Left ventricle myocardium superior (tissue), 1 donor: ENCODE data around the gene UST. TPM values are rescaled to one million over a fixed set of nuclear protein-coding genes. Genes with fewer than 3 reads are reported as not detected.
"Not testable (repeated sequence)": the region's sequence is repeated elsewhere in the genome, so short reads cannot be mapped to it uniquely, and the experiment has no call there.

ENCODE experiments used
- ATAC-seq: fragments of 200-7000 bp; cut with Tn5 transposase; one replicate; pipeline ENCODE4 v1.9.1; 2020; ENCODE audit warnings: mild to moderate bottlenecking, moderate library complexity
- DNase-seq: peaks from one replicate; pipeline ENCODE4 v3.0.0-alpha.2; 2020
- intact Hi-C: fragments of 100-400 bp; cut with micrococcal nuclease; formaldehyde crosslinking; loops from one replicate; pipeline ENCODE4 v1.11.0; 2022
- total RNA-seq: library from RNA; stranded (reverse); fragmentation: NEBNext Ultra II Directional; extraction: Animal tissue kit (Norgen Biotek cat#: 25700); gene quantifications from one replicate; pipeline ENCODE4 v1.2.1, GENCODE V29; 2021
- donor health status: DM: no; HTN: yes; CAD: no; lungs with severe emphysema.

UST gene
- total RNA-seq, 1 donor from 2014 or later, result 3.4 TPM

DNA sequence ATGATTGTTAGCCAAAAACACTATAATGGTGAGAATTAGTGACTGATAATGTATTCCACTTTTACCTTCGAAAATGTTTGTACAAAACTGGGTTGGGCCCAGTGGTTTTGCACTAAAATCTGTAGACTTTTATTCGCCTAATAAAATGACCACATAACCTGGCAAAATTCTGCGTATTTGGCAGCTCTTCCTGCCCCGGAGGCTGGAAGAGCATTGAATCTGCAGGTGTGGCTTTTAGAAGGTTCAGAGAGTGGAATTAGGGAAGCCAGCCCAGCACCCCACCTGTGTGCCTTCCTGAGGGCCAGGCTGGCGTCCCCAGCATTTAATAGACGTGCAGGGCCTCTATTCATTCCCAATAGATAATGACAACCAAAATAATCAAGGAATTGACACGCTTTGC, 256.7 kb downstream of the UST start:
- intact Hi-C loops, result no loop called here
- no peak for DNase-seq
- no peak for ATAC-seq

DNA sequence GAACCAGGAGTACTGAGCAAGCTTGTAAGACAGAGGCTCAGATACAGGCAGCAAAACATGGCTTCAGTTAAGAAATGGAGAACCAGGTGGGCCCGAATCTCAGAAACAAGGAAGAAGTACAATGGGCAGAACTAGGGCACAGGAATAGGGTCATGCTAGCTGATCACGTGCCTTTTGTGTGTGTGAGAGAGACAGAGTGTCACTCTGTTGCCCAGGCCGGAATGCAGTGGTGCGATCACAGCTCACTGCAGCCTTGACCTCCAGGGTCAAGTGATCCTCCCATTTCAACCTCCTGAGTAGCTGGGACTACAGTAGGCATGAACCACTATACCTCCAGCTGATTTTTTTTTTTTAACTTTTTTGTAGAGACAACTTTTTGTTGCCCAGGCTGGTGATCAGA, 257.8 kb downstream of the UST start:
- intact Hi-C loops, result no loop called here
- no peak for ATAC-seq
- DNase-seq, result no peak

DNA sequence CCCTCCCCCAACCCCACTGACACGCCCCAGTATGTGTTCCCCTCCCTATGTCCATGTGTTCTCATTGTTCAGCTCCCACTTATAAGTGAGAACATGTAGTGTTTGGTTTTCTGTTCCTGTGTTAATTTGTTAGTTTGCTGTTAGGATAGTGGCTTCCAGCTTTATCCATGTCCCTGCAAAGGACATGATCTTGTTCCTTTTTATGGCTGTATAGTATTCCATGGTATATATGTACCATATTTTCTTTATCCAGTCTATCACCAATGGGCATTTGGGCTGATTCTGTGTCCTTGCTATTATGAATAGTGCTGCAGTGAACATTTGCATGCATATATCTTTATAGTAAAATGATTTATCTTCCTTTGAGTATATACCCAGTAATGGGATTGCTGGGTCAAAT, 259.4 kb downstream of the UST start:
- DNase-seq, intact Hi-C loops, ATAC-seq: not testable (repeated sequence)

DNA sequence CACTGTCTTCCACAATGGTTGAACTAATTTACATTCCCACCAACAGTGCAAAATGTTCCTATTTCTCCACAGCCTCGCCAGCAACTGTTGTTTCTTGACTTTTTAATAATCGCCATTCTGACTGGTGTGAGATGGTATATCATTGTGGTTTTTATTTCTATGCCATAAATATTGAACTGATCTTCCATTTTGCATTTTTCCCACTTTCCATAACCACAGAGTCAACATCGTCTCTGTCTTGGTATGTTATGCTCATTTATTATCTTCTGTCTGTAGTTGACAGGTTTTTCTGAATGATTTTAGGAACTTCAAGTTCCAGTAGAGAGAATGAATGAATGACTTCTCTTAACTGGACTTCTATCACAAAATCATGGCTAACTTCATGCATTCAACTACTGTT, 259.8 kb downstream of the UST start:
- intact Hi-C loops, result no loop called here
- DNase-seq (no peak), ATAC-seq (no peak)

DNA sequence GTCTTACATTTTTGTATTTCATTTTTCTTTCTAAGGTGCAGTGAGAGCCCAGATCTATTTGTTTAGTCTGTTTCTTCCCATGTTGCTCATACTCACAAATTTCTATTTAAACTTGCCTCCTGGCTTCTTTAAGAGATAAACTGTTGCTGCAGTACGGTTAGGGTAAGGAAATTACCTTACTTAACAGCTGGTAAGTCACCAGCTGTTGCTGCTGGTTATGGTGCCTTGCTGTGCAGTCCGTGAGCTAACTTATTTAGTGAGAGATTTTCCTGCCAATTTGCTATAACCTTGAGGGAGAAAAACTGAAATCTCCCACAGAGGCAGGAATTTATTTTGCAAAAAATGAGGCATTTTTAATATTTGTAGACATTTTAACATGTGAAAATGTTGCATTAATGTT, 261.0 kb downstream of the UST start:
- DNase-seq, result no peak

DNA sequence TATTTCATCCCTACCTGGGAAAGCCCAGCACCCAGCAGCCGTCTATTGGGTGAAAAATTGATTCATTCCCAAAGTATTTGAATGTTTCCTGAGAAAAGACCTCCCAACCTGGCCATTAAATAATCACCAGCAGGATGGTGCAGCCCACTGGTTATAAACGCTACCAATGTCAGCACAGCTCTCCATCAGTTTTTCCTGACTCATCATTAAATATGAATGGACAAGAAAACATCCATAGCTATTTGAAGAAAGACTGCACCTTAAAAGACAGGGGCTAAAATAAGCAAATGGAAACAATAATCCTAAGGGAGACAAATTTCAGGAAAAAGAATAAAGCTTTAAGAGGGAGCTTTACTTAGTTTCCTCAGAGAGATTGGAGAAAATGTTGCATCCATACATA, 261.9 kb downstream of the UST start:
- intact Hi-C loops, result no loop called here
- DNase-seq (no peak), ATAC-seq (no peak)

More for the DNA sequence above, 261.0 kb downstream of the UST start:
- intact Hi-C loops, result no loop called here
- ATAC-seq, result no peak

DNA sequence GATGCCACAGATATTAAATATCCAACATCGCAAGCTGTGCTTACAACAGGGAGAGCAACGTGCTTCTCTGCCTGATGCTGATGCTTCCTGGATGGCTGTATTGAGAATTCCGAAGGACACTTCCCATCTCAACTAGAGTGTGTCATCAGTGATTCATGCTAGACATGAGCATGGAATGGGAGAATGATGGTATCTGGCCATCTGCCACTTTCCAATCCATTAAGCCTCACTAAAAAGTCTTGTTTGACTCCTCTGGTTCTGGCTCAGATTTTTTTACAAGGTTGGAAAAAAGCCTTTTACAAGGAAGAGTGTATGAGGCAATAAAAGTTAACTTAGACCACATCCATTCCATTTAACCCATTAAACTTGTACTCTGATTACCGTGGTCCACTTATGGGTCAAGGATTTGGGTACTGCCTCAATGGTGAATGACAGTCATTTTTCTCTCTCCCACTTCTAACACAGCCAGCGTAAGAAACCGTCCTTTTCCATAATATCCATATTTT, 265.3 kb downstream of the UST start:
- intact Hi-C loops, result no loop called here
- DNase-seq (no peak), ATAC-seq (no peak)

DNA sequence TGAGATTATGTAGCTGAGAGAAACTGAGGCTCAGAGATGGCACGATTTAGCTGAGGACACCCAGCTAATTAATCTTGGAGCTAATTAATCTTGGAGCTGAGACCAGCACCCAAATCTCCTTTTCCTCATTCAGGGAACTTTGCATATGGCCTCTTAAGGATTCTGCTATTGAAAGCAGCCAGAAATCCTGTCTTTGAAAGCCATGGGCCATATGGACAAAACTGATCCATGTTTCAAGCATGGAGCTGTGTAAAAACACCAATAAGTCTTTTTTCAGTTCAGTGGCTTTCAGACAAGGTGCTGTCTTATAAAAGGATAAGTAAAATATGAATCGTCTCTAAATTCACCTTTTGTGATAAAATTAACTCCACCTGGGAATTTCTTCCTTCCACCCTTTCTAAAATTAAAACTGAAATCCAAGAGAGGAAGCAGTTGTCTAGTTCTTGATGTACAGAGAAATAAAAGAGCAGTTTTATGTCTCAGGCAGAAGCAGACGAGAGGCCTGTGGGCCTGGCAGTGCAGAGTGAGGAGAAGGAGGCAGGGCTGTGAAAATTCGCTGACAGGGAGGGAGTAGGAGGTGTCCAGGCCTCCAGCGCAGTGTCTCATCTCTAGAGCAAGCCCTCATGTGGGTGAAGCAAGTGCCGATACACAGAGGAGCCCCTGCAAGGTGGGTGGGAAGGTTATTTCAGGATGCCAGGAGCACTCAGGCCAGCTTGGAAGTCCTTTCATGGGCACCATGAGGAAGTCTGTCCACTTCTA, 266.9 kb downstream of the UST start:
- DNase-seq (no peak), ATAC-seq (peak; percentile 38)
- intact Hi-C loops, result no loop called here

DNA sequence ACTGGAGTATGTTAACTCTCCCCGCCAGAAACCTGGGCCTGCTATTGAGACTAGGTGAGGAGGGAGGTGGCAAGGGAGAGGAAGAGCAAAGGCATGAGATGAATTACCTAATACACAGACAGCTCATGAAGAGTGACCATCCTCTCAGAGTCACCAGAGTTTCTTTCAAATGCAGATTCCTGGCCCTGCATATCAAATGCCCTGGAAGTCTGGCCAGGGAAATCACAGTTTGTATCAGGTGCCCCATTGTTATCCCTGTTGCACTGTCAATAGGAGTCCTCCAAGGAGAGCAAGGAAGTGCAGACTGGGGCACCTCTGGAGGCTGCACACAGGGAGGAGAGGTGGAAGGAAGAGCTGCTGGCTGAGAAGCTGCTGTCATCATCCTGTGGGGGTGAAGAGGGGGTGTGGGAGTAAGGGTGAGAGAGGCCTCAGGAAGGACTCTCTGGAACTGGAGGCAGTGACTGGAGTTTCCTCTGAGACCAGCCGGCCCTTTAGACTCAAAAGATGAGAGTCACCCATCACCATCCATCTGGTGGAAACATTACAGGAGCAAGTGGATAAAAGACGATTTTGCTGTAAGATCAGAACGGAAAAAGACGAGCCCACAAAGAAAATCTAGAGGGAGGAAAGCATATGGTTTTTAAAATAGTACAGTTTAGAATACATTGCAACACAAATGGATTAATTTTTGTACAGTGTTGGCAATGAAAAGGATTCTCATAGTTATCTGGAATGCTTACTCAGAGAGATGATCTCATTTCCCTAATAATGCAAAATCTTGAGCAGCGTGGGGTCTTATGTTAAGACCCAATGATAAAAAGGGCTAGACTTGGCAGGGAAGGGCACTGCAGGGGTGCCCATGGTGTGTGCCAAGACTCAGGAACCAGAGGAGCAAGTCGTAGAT, 268.1 kb downstream of the UST start:
- DNase-seq, result no peak
- ATAC-seq, result no peak
- intact Hi-C loops, result no loop called here

DNA sequence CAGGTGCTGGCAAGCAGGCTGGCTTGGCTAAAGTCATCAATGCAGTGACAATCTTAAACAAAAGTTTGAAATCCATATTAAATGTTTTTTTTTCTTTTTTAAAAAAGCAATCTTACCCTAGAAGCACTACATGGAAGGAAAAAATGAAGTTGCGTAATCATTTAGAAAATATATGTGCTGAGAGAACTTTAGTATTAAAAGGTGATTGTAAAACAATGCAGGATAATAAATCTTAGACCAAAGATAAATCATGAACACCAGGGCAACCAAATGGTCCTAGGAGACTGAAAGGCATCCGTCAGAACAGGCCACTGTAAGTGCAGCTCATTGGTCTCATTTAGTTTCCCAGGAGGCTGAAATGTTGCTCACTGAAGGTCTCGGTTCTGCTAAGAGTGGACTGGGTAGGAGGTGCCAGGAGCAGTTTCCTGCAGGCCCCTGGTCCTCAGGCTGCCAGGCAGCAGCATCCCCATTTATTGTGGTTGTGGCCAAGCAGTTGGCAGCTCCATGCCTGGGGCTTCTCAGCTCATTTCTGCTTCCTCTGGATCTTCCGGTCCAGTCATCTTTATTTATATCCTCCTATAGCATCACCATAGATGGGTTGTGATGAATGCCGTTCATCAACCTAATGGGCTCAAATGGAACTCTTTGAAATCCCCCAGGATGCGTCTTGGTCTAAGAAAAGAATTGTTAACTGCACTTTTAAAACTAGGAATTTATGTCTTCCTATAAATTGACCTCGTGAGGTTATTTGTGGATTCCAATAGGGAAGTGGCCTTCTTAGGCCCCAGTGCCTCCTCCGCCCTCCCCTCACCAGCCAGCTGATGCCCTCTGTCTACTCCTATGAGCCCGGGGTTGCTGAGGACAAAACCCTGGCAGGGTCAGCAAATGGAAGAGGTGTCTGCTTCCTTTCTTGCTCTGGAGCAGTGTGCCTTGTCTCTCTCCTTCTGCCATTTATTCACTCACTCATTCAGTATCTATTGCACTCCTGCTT, 269.0 kb downstream of the UST start:
- DNase-seq, result no peak
- no peak for ATAC-seq
- intact Hi-C loops, result no loop called here

DNA sequence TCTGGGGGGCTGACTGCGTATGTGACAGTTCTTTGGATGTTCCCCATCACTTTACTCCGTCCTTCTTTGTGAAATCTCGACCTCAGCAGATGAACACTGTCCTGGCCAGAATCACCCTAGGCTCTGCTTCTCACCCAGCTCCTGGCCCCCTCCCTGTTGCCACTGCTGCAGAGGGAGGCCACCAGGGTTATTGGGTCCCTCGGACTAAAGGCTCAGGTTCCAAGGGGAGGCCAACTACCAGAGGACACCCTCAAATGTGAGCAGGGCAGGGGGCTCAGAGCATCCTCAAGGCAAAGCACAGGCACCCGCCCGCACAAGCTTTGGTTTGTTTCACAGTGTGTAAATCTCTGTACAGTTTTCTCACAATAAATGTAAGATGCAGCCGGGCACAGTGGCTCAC, 269.9 kb downstream of the UST start:
- no peak for ATAC-seq
- intact Hi-C loops, result no loop called here
- DNase-seq, result no peak

DNA sequence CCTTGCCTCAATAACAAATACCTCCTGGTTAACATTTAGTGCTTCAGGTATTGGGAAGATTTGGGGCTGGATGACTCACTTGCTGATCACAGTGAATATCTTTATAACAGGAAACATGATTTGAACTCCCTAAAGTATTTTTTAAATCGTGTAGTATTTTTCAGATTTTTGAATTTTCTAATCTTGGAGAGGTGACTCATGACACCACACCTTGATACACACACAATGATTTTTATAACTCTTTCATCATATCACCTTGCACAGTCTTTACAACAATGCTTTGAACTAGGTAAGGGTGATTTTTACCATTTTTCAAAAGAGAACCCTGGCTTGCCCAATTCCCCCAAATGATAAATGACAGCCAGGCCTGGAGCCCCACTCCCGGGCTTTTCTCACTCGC, 273.5 kb downstream of the UST start:
- DNase-seq, result no peak
- ATAC-seq, result no peak
- intact Hi-C loops, result no loop called here

DNA sequence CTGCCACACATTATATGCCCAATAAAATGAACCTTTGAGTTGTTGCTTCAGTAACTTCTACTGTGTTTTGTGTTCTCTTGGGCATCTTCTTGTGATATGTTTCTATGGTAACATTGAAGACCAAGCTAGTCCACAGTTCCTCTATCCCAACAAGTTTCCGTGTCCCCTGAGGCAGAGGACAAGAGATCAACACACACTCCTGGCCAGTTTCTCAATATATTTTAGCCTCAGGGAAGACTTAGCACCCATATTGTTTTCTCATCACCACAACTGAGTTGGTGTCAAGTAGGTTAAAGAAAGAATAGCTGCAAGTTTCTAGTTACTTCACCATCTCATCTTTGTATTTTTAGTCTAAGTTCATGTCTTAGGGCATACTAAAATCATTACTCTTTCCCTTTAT, 277.5 kb downstream of the UST start:
- no peak for ATAC-seq
- DNase-seq, result no peak
- intact Hi-C loops, result no loop called here

DNA sequence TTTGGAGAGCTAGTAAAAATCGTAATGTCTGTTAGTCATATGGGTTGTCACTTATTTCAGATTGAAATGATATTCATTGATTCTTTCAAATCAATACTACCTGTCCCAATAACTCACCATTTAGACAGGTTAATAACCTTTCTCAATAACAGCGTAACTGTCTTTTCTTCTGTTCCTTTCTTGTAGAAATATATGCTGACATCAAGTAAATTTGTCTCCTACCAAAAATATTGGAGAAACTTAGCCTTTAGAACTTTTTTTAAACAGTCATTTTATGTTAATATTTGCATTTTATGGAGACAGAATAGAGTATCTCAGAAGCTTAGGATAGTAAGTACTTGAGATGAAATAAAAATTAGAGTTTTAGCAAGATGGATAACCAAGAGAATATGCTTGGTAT, 278.2 kb downstream of the UST start:
- DNase-seq, result no peak
- ATAC-seq, result no peak
- intact Hi-C loops, result no loop called here

DNA sequence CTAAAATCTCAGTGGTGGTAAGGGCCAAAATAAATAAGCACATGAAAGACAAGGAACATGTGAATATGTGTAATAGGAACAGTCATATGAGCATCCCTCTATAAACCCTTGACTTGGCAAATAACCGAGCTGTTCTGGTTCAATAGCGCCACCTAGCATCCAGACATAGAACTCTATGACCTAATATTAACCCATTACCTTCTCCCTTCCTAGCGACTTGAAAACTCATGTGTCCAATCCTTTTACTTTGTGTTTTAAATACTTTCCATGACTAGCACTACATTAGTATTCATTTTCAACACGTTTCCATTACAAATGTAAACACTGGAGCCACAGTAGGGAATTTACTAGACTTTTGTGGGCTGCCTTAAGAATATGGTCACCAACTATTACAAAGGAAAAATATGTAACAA, 279.7 kb downstream of the UST start:
- intact Hi-C loops, result no loop called here
- peak; percentile 57 for ATAC-seq

DNA sequence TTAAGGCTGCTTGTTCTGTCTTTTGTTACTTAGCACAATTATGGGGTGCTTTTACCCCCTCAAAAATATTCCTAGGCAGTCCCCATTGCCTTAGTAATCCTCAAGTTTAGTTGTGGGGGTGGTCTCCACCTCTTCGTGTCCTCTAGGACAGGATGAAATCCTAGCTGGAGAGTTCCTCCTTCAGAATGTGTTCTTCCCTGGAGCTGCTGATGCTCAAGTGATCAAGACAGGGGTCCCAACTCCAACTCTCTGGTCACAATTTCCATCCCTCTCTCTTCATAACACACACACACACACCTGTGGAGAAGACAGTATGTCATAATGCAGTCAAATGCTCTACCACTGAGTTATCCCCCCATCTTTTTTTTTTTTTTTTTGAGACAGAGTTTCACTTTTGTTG, 280.7 kb downstream of the UST start:
- no peak for ATAC-seq
- intact Hi-C loops, result no loop called here

More for the DNA sequence above, 279.7 kb downstream of the UST start:
- DNase-seq, result no peak

DNA sequence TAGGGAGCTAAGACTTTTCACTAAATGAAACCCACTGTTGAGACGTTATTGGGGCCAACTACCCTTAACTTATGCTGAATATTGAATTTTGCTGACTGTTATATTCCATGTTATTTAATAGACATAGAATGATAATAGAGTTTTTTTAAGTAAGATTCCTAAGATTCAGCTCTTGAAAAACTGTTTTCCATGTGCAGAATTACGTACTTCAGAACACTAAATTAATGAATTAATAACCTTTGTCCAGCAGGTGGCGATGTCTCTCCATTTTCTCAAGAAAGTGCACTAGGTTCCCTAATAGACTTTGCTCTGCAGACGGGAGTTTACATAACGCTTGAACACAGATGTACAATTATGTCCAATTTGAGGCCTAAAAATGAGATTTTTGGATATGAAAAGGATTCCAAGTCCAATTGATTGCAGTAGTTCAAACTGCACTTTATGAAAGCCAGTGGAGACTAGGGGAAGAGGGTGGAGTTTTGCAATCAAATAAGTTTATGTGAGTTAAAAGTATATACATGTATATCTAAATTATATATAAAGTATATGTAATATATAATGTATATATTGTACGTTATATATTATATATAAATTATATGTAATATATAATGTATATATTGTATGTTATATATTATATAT, 282.1 kb downstream of the UST start:
- DNase-seq (no peak), ATAC-seq (peak; percentile 81)
- intact Hi-C loops, result loop anchor here (2.0 kb wide), 1 partner anchor 402 kb away; no protein-coding TSS in a partner anchor

More for the DNA sequence above, 280.7 kb downstream of the UST start:
- DNase-seq, result no peak

DNA sequence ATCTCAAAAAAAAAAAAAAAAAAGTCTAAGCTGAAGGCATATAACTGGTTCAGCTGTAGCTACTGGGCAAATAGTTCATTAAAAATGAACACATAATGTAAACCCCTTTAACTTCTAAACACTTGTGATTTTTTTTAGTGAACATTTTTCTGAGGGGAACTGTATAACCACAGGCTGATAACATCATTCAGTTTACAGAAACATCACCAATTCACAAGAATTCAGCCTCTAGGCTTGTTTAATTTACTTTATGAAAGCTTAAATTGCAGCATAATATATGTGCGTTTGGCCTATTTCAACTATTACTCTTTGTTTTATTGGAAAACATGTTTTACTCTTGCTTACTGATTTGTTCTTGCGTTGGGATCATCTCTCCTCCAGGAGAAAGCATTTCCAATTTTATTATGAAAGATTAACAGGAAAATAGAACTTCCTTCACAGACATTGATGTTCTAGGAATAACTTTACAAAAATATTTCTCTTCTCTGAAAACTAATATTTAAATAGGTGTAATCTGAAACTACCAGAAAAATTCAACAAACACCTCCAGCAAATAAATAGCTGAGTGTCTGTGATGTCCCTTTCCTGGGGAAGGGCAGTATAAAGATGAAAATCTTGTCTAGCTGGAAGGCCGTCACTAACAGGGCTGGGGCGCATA, 284.5 kb downstream of the UST start:
- intact Hi-C loops, result no loop called here
- DNase-seq (no peak), ATAC-seq (no peak)
